Esophagus squamous epithelium (tissue), 4 donors: ENCODE data around the gene ETV7.

Experiments
- CTCF ChIP-seq, 6 experiments: fragments of 450-650 bp in 4 of 6; fragments of 200-600 bp in 2 of 6; sonication (generic) in 2 of 6; IDR thresholded peaks; one replicate each; pipeline ENCODE4 v1.5.1; 2016 to 2019; ENCODE audit warnings: antibody characterized with exemption in 6 of 6, mild to moderate bottlenecking in 4 of 6, moderate library complexity in 4 of 6
- POLR2A ChIP-seq, 4 donors: fragments of 450-650 bp; IDR thresholded peaks; one replicate each; pipeline ENCODE4 v1.6.1; 2017; ENCODE audit warnings: antibody characterized with exemption in 4 of 4, mild to moderate bottlenecking in 4 of 4, moderate library complexity in 3 of 4

GRCh38 chr6:36340618-36341454 lies 46.6 kb downstream of the ETV7 start:
- TF ChIP-seq CTCF (IDR thresholded peaks at IDR 0.05), result peak; percentile 88 to 96 (median 92)
- no peak for TF ChIP-seq POLR2A (IDR thresholded peaks at IDR 0.05)
